H1 (cell line): Measurements from ENCODE around the gene TEX2. TPM values are rescaled to one million over a fixed set of nuclear protein-coding genes. Genes with fewer than 3 reads are reported as not detected.

ENCODE experiments used
- CTCF ChIA-PET: fragments of 300-600 bp; sonication (Branson Sonifier 250); formaldehyde crosslinking; loops from one replicate; lab custom pipeline; 2021; ENCODE audit not compliant: partially characterized antibody; lab: Charles Lee
- POLR2A ChIA-PET: fragments of 300-600 bp; sonication (Branson Sonifier 250); formaldehyde crosslinking; loops from one replicate; lab custom pipeline; 2021; ENCODE audit warnings: inconsistent platforms; ENCODE audit not compliant: partially characterized antibody; lab: Charles Lee
- DNase-seq, 2 experiments: peaks; one replicate each; pipeline versions ENCODE4 v3.0.0 to v3.0.0-alpha.2; 2010 to 2022; ENCODE audit warnings: low spot score in 2 of 2, low read depth in 1 of 2, mixed read lengths in 1 of 2
- FAIRE-seq: peaks from 2 replicates; lab custom pipeline; 2011; peaks lifted over from hg19 to GRCh38; lab: Jason Lieb, UNC
- H2AFZ ChIP-seq: 2 replicates; pipeline ENCODE4 v1.8.1; 2012; ENCODE audit warnings: low read length, inconsistent platforms
- H2AK5ac ChIP-seq: 2 replicates; pipeline ENCODE4 v1.6.1; 2013; ENCODE audit warnings: low read depth, low read length
- H2BK120ac ChIP-seq: replicated peaks from 2 replicates; pipeline ENCODE3; 2013; ENCODE audit warnings: low read depth, low read length, inconsistent platforms
- H2BK12ac ChIP-seq: 2 replicates; pipeline ENCODE4 v1.6.1; 2013; ENCODE audit warnings: low read depth, low read length
- H2BK15ac ChIP-seq: 2 replicates; pipeline ENCODE4 v1.6.1; 2013; ENCODE audit warnings: low read length
- H2BK20ac ChIP-seq: 2 replicates; pipeline ENCODE4 v1.6.1; 2013; ENCODE audit warnings: low read length
- H2BK5ac ChIP-seq: 2 replicates; pipeline ENCODE4 v1.6.1; 2013; ENCODE audit warnings: low read depth, low read length
- H3K14ac ChIP-seq: 2 replicates; pipeline ENCODE4 v1.6.1; 2013; ENCODE audit warnings: inconsistent platforms; ENCODE audit not compliant: insufficient read length
- H3K18ac ChIP-seq: 2 replicates; pipeline ENCODE4 v1.6.1; 2013; ENCODE audit warnings: low read length; ENCODE audit errors: extremely low read depth
- H3K23ac ChIP-seq: 2 replicates; pipeline ENCODE4 v1.6.1; 2013; ENCODE audit warnings: inconsistent platforms; ENCODE audit not compliant: insufficient read length
- H3K23me2 ChIP-seq: 2 replicates; pipeline ENCODE4 v1.6.1; 2013; ENCODE audit warnings: low read depth, low read length
- H3K27ac ChIP-seq: 2 replicates; pipeline ENCODE4 v1.6.1; 2011; ENCODE audit warnings: low read depth, low read length, inconsistent platforms
- H3K27me3 ChIP-seq, 4 experiments: replicated peaks in 1 of 4; 1 replicate in 1 of 4; 2 replicates in 3 of 4; pipeline versions ENCODE4 v1.6.1 to v1.8.1; 2011 to 2013; ENCODE audit warnings: low read length in 3 of 4, mild to moderate bottlenecking in 3 of 4, inconsistent platforms in 2 of 4, mixed read lengths in 2 of 4, moderate library complexity in 1 of 4; ENCODE audit not compliant: control insufficient read depth in 3 of 4, insufficient read depth in 3 of 4; ENCODE audit errors: extremely low read depth in 1 of 4
- H3K36me3 ChIP-seq, 4 experiments: 2 replicates each; pipeline versions ENCODE4 v1.6.1 to v1.8.1; 2011 to 2013; ENCODE audit warnings: mild to moderate bottlenecking in 4 of 4, low read length in 3 of 4, moderate library complexity in 2 of 4, control low read depth in 1 of 4, inconsistent platforms in 1 of 4; ENCODE audit not compliant: insufficient read depth in 4 of 4, control insufficient read depth in 2 of 4
- H3K4ac ChIP-seq: replicated peaks from 2 replicates; pipeline ENCODE3; 2013; ENCODE audit warnings: low read length, low read depth, mixed read lengths, inconsistent platforms; ENCODE audit not compliant: insufficient read length
- H3K4me1 ChIP-seq, 4 experiments: replicated peaks in 1 of 4; 1 replicate in 1 of 4; 2 replicates in 3 of 4; pipeline versions ENCODE4 v1.6.1 to v1.8.1; 2011 to 2013; ENCODE audit warnings: low read length in 3 of 4, inconsistent platforms in 2 of 4, mixed read lengths in 1 of 4; ENCODE audit not compliant: insufficient read depth in 4 of 4, control insufficient read depth in 3 of 4
- H3K4me2 ChIP-seq, 2 experiments: 2 replicates each; pipeline versions ENCODE4 v1.6.1 to v1.8.1; 2011 to 2013; ENCODE audit warnings: low read depth in 2 of 2, low read length in 2 of 2, control low read depth in 1 of 2, inconsistent platforms in 1 of 2, mild to moderate bottlenecking in 1 of 2; ENCODE audit not compliant: insufficient read depth in 1 of 2
- H3K4me3 ChIP-seq, 4 experiments: fragments of 200-600, 300-600 bp in 1 of 4; sonication (generic), shearing (Covaris generic), sonication (Bioruptor Twin) in 1 of 4; 2 replicates each; pipeline versions ENCODE4 v1.5.1 to v1.8.1; 2011 to 2016; ENCODE audit warnings: low read length in 4 of 4, low read depth in 3 of 4, control low read depth in 2 of 4, inconsistent platforms in 2 of 4, mild to moderate bottlenecking in 2 of 4, mixed read lengths in 1 of 4, moderate library complexity in 1 of 4; ENCODE audit not compliant: insufficient read depth in 2 of 4; ENCODE audit errors: extremely low read depth in 1 of 4
- H3K56ac ChIP-seq: replicated peaks from 2 replicates; pipeline ENCODE3; 2013; ENCODE audit warnings: low read depth, mild to moderate bottlenecking, mixed read lengths, low read length, inconsistent platforms; ENCODE audit not compliant: insufficient read length
- H3K79me1 ChIP-seq: 2 replicates; pipeline ENCODE4 v1.6.1; 2013; ENCODE audit warnings: low read depth, low read length, control low read depth
- H3K79me2 ChIP-seq, 2 experiments: 2 replicates each; pipeline versions ENCODE4 v1.6.1 to v1.8.1; 2012 to 2013; ENCODE audit warnings: low read length in 2 of 2, mild to moderate bottlenecking in 2 of 2, inconsistent platforms in 1 of 2; ENCODE audit not compliant: insufficient read depth in 2 of 2, control insufficient read depth in 1 of 2
- H3K9ac ChIP-seq, 4 experiments: replicated peaks in 1 of 4; 1 replicate in 1 of 4; 2 replicates in 3 of 4; pipeline versions ENCODE4 v1.6.1 to v1.8.1; 2011 to 2013; ENCODE audit warnings: low read depth in 3 of 4, low read length in 3 of 4, control low read depth in 2 of 4, mild to moderate bottlenecking in 2 of 4, moderate library complexity in 2 of 4, inconsistent platforms in 1 of 4; ENCODE audit errors: extremely low read depth in 1 of 4
- H3K9me3 ChIP-seq, 2 experiments: 2 replicates each; pipeline versions ENCODE4 v1.6.1 to v1.8.1; 2012 to 2013; ENCODE audit warnings: mild to moderate bottlenecking in 2 of 2, moderate library complexity in 2 of 2, control low read depth in 1 of 2, inconsistent platforms in 1 of 2, low read depth in 1 of 2, low read length in 1 of 2, mixed read lengths in 1 of 2; ENCODE audit not compliant: insufficient read depth in 2 of 2
- H4K20me1 ChIP-seq, 2 experiments: replicated peaks in 1 of 2; 2 replicates each; pipeline versions ENCODE3 to v1.8.1; 2011 to 2013; ENCODE audit warnings: inconsistent platforms in 2 of 2, low read length in 2 of 2, mild to moderate bottlenecking in 1 of 2; ENCODE audit not compliant: insufficient read depth in 2 of 2, control insufficient read depth in 1 of 2
- H4K5ac ChIP-seq: 2 replicates; pipeline ENCODE4 v1.6.1; 2013; ENCODE audit warnings: low read length, low read depth, mixed read lengths, inconsistent platforms; ENCODE audit not compliant: insufficient read length
- H4K8ac ChIP-seq: 2 replicates; pipeline ENCODE4 v1.8.0; 2013; ENCODE audit warnings: mild to moderate bottlenecking, moderate library complexity, low read length, inconsistent platforms; ENCODE audit not compliant: insufficient read depth; ENCODE audit errors: extremely low read depth
- H4K91ac ChIP-seq: replicated peaks from 2 replicates; pipeline ENCODE3; 2013; ENCODE audit warnings: low read length, mixed read lengths, inconsistent platforms; ENCODE audit not compliant: insufficient read length
- ATF3 ChIP-seq: IDR thresholded peaks from 2 replicates; pipeline ENCODE4 v1.6.1; 2011; ENCODE audit warnings: low read depth, mild to moderate bottlenecking, low read length; ENCODE audit not compliant: insufficient read depth
- BRCA1 ChIP-seq: IDR thresholded peaks from 2 replicates; pipeline ENCODE4 v1.6.1; 2012; ENCODE audit warnings: low read depth, low read length, improper control_type of control experiment
- EZH2 ChIP-seq: fragments of 200-600 bp; sonication (generic); IDR thresholded peaks from 2 replicates; pipeline ENCODE4 v1.7.1; 2012; ENCODE audit warnings: low read depth, mild to moderate bottlenecking, moderate library complexity, low read length, inconsistent platforms; ENCODE audit not compliant: severe bottlenecking
- HDAC2 ChIP-seq, 2 experiments: fragments of 300-600 bp in 1 of 2; sonication (generic) in 1 of 2; IDR thresholded peaks; 2 replicates each; pipeline ENCODE4 v1.6.1; 2011 to 2012; ENCODE audit warnings: low read depth in 2 of 2, low read length in 2 of 2, mild to moderate bottlenecking in 2 of 2, moderate library complexity in 2 of 2, borderline replicate concordance in 1 of 2, inconsistent platforms in 1 of 2
- KDM4A ChIP-seq: IDR thresholded peaks from one replicate; pipeline ENCODE4 v1.7.1; 2012; ENCODE audit warnings: low read depth, mild to moderate bottlenecking, moderate library complexity, low read length, inconsistent platforms; ENCODE audit not compliant: severe bottlenecking
- POU5F1 ChIP-seq: IDR thresholded peaks from 2 replicates; pipeline ENCODE4 v1.6.1; 2011; ENCODE audit warnings: low read depth, mild to moderate bottlenecking, low read length, moderate library complexity
- RAD21 ChIP-seq, 2 experiments: IDR thresholded peaks in 1 of 2; conservative IDR thresholded peaks in 1 of 2; 2 replicates each; pipeline ENCODE4 v1.6.1; 2011; ENCODE audit warnings: low read depth in 2 of 2, low read length in 2 of 2, improper control_type of control experiment in 1 of 2, inconsistent platforms in 1 of 2, mild to moderate bottlenecking in 1 of 2, moderate library complexity in 1 of 2
- RBBP5 ChIP-seq: IDR thresholded peaks from 2 replicates; pipeline ENCODE4 v1.7.1; 2012; ENCODE audit warnings: low read depth, mild to moderate bottlenecking, inconsistent platforms, low read length, moderate library complexity, borderline replicate concordance
- USF2 ChIP-seq: IDR thresholded peaks from 2 replicates; pipeline ENCODE4 v1.6.1; 2011; ENCODE audit warnings: low read length, improper control_type of control experiment
- YY1 ChIP-seq: IDR thresholded peaks from 2 replicates; pipeline ENCODE4 v1.6.1; 2011; ENCODE audit warnings: low read depth, mild to moderate bottlenecking, low read length
- ZNF274 ChIP-seq: IDR thresholded peaks from 2 replicates; pipeline ENCODE4 v1.7.0; 2012; ENCODE audit warnings: low read length, borderline replicate concordance; ENCODE audit errors: extremely low read depth
- WGBS, 2 experiments: shearing (Covaris generic) in 1 of 2; methylation state at CpG; one replicate each; pipeline versions ENCODE4 v1.1.6 to v1.1.7; 2013 to 2015; ENCODE audit warnings: low lambda C conversion rate in 2 of 2, mixed read lengths in 2 of 2, inconsistent platforms in 1 of 2, low coverage in 1 of 2, missing lambda C conversion rate in 1 of 2; ENCODE audit not compliant: insufficient replicate concordance in 2 of 2, insufficient coverage in 1 of 2, insufficient read length in 1 of 2; ENCODE audit errors: extremely low coverage in 1 of 2, missing lambda C conversion rate in 1 of 2; 5-methylcytosine and 5-hydroxymethylcytosine counted together
- polyA plus RNA-seq, 7 experiments: library from polyadenylated mRNA; depleted of rRNA in 3 of 7; stranded (reverse) in 5 of 7; unstranded in 2 of 7; fragments of >200 nt in 5 of 7; fragments of 200-250 nt in 2 of 7; gene quantifications; 1 replicate in 5 of 7; 2 replicates in 1 of 7; 4 replicates in 1 of 7; pipeline versions ENCODE4 v1.2.1 to v1.2.3, GENCODE V29; 2011 to 2013; ENCODE audit warnings: missing spikeins in 2 of 7, mixed read lengths in 2 of 7
- total RNA-seq: library from RNA; stranded (reverse); fragmentation: NEBNext Ultra II Directional; extraction: Animal tissue kit (Norgen Biotek cat#: 25700); gene quantifications from 2 replicates; pipeline ENCODE4 v1.2.1, GENCODE V29; 2021

TEX2 gene
- total and polyA plus RNA-seq, 2 of the 8 experiments (the other 6 are each of a cell fraction or from before 2014, with no cell fraction given): 6.1 to 15.6 TPM

- CTCF ChIA-PET: interaction anchor here (4.4 kb wide), 1 partner anchor 21 kb away, joined by 34 read pairs; no protein-coding TSS in a partner anchor
- no peak overlapping the region for H3K14ac ChIP-seq
- peaks cover 0 to 4% (median 0%) of the 10 kb centered on the region in 4 experiments; a peak in 2 of 8 replicates for H3K36me3 ChIP-seq
- no peak overlapping the region for H2AK5ac ChIP-seq
- H3K79me1 ChIP-seq: no peaks in the 10 kb centered on the region; the same call in 1 of the 2 replicates
- FAIRE-seq (no peak), DNase-seq (no peak)
- H3K4me3 ChIP-seq: no peak overlapping the region
- WGBS, 2 experiments: 98% methylated on average over 4 of the region's 4 CpGs; no CpG with 5 or more reads in 1 of the 2 experiments
- no peak overlapping the region for H2BK15ac ChIP-seq
- no peak overlapping the region for H3K18ac ChIP-seq
- H4K91ac ChIP-seq: no peak overlapping the region
- H2AFZ ChIP-seq: no peak overlapping the region
- H3K4me2 ChIP-seq: no peak overlapping the region
- H3K9me3 ChIP-seq: no peaks in the 10 kb centered on the region
- H3K56ac ChIP-seq: no peak overlapping the region
- H3K9ac ChIP-seq: no peak overlapping the region
- H3K4ac ChIP-seq: no peak overlapping the region
- no peak overlapping the region for H2BK20ac ChIP-seq
- no peak overlapping the region for H2BK5ac ChIP-seq
- no peak overlapping the region for H3K23ac ChIP-seq
- no peaks in the 10 kb centered on the region for H3K27me3 ChIP-seq
- H4K20me1 ChIP-seq: no peaks in the 10 kb centered on the region
- no peaks in the 10 kb centered on the region for H3K23me2 ChIP-seq
- H4K8ac ChIP-seq: no peak overlapping the region
- H2BK12ac ChIP-seq: no peak overlapping the region
- no peak overlapping the region for H2BK120ac ChIP-seq
- no peak overlapping the region for H3K27ac ChIP-seq
- no peak overlapping the region for H4K5ac ChIP-seq
- H3K79me2 ChIP-seq: peaks cover 3 to 11% of the 10 kb centered on the region in 2 experiments; a peak in 1 of 4 replicates
- POLR2A ChIA-PET: interaction anchor here (1.0 to 1.9 kb wide), 2 partner anchors 61 to 69 kb away, joined by 3 to 9 read pairs; no protein-coding TSS in a partner anchor
- H3K4me1 ChIP-seq: peaks cover 2 to 12% (median 6%) of the 10 kb centered on the region in 4 experiments
- TF ChIP-seq ATF3 (no peak), POU5F1 (no peak), EZH2 (no peak), RBBP5 (no peak), USF2 (no peak), YY1 (no peak), BRCA1 (no peak), HDAC2 (IDR thresholded peaks at IDR 0.05; ENCODE audit: borderline replicate concordance in 1 of 2, low read depth in 2 of 2, low read length in 2 of 2) (no peak), ZNF274 (no peak), KDM4A (no peak), RAD21 (IDR thresholded peaks at IDR 0.05 in 1 of 2, conservative IDR thresholded peaks at IDR 0.05 in 1 of 2; ENCODE audit: low read depth in 2 of 2, low read length in 2 of 2) (no peak)
Observed at GRCh38 chr17:64214950-64215349, 48.1 kb downstream of the TEX2 start.
